Activated naive CD8-positive, alpha-beta T cell treated with anti-CD3 and anti-CD28 coated beads, Interleukin-2, amount 50 U/mL, for 16 hours (primary cell): Measurements from ENCODE around the gene RRP1.
"Not testable (repeated sequence)": the region's sequence is repeated elsewhere in the genome, so short reads cannot be mapped to it uniquely, and the experiment has no call there.

ENCODE experiments used
- DNase-seq: peaks from one replicate; pipeline ENCODE4 v3.0.0-alpha.2; 2020; ENCODE audit warnings: low read depth, low spot score

The RRP1 gene

DNA sequence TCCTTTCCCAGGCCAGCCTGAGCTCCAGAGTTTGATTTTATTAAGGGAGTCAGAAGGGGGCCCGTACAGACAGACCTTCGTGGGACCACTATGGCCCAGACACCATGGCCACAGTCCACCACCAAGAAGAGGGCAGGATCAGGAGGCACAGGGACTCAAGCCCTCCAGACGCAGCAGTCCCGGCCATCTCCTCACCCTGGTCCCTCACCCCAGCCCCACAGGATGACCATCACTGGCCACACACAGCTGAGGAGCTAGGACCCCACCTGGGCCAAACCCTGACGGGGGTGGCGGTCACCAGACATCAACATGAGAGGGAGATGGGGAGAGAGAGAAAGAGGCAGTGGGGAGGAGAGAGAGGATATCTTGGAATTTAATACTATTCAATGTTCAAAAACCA, 46.5 kb downstream of the RRP1 start:
- DNase-seq = no peak

DNA sequence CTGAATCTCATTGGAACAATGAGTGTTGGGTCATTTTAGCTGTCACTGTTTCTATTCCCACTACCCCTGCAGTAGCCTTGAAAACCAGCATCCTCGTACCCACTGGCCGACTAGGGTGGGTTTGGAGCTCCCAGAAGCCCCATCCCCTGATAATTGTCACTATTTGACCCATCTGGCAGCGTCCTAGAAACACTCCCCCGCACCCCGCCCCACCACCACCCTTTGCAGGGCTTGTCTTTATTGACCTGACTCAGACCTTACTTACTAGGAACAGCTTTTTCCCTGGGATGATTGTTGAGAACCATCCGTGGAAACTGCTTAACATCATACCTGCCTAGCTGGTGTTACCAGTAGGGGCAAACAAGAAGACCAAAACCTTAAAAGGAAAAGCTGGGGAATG, 47.2 kb downstream of the RRP1 start:
- DNase-seq = no peak

DNA sequence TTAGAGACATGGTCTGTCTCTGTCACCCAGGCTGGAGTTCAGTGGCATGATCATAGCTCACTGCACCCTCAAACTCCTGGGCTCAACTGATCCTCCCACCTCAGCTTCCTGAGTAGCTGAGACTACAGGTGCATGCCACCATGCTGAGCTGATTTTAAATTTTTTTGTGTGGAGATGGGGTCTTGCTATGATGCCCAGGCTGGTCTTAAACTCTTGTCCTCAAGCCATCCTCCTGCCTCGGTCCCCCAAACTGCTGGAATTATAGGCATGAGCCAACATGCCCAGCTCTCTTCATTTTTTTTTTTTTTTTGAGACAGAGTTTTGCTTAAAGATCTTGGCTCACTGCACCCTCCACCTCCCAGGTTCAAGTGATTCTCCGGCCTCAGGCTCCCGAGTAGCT, 50.9 kb downstream of the RRP1 start:
- DNase-seq = no peak

DNA sequence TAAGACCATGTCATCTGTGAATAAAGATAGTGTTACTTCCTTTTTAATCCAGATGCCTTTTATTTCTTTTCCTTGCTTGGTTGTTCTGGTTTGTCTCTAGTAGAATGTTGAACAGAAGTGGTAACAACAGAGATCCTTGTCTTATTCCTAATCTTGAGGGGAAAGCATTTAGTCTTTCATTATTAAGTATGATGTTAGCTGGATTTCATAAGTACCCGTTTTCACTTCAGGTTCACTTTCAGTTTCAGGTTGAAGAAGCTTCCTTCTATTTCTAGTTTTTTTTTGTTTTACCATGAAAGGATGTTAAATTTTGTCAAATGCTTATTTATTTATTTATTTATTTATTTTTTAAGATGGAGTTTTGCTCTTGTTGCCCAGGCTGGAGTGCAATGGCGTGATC, 53.4 kb downstream of the RRP1 start:
- no peak for DNase-seq

DNA sequence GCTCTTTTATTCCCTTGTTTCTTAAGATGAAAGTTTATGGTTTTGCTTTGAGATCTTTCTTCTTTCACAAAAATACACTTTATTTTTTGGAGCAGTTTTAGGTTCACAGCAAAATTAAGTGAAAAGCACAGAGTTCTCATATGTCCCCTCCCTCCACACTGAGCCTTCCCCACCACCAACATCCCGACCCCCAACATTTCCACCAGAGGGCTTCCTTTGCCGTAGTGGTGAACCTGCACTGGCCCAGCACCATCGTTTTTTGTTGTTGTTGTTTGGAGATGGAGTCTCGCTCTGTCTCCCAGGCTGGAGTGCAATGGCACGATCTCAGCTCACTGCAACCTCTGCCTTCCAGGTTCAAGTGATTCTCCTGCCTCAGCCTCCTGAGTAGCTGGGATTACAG, 55.5 kb downstream of the RRP1 start:
- not testable (repeated sequence) for DNase-seq

DNA sequence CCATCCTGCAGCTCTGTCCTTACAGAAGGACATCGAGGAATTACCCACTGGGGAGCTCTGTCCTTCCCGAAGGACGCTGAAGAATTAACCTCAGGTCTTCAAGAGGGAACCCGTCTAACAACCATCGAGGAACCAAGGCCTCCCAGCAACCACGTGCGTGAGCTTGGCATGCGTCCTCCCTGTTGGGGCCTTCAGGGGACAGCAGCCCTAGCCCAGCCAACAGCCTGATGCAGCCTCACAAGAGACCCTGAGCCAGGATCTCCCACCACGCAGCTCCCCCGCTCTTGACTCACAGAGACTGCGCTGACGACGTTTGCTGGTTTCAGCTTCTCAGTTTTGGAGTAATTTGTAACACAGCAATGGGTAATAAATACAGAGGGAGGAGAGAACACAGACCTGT, 56.0 kb downstream of the RRP1 start:
- DNase-seq = no peak

DNA sequence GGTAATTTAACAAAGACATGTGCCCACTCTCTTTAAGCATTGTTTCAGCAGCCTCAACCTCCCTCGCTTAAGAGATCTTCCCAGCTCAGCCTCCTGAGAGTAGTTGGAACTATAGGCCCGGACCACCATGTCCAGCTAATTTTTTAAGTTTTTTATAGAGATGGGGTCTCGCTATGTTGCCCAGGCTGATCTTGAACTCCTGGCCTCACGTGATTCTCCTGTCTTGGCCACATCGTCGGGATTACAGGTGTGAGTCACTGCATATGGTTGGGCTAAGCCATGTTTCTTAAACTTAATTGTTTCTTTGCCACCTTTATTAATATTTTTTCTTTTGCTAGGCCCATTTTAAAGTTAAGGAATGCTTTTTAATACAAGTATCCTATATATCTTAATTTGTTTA, 57.1 kb downstream of the RRP1 start:
- DNase-seq = no peak

DNA sequence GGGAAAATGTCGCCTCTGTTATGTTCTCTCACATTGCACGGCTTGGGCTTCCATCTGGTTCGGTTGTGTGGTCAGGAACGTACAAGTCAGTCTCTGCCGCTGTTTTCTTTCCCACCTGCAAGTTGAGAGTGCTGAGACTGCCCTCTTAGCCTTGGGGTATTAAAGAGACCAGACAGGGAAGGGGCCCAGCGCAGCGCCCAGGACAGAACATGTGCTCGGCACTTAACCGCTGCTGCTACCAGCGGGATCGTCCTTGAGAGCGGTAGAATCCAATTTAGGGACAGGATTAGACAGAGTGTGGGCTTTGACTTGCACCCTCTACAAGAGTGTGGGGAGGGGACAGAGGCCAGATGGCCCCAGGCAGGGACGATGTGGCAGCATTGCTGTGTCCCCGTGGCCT, 57.9 kb downstream of the RRP1 start:
- DNase-seq = no peak

DNA sequence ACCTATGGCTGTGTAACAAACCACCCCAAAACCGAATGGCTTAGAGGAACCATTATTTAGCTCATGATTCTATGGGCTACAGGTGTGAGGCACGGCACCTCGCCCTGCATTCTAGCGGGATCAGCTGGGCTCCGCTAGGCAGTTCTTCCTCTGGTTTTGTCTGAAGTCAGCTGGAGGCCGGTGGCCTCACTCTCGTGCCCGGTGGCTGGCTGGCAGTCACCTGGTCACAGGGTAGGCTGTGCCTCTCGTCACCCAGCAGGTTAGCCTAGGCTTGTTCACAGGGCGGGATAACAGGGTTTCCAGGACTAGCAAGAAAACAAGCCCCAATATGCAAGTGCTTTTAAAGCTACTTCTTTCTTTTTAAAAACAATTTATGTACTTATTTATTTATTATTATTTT, 59.4 kb downstream of the RRP1 start:
- DNase-seq = no peak

DNA sequence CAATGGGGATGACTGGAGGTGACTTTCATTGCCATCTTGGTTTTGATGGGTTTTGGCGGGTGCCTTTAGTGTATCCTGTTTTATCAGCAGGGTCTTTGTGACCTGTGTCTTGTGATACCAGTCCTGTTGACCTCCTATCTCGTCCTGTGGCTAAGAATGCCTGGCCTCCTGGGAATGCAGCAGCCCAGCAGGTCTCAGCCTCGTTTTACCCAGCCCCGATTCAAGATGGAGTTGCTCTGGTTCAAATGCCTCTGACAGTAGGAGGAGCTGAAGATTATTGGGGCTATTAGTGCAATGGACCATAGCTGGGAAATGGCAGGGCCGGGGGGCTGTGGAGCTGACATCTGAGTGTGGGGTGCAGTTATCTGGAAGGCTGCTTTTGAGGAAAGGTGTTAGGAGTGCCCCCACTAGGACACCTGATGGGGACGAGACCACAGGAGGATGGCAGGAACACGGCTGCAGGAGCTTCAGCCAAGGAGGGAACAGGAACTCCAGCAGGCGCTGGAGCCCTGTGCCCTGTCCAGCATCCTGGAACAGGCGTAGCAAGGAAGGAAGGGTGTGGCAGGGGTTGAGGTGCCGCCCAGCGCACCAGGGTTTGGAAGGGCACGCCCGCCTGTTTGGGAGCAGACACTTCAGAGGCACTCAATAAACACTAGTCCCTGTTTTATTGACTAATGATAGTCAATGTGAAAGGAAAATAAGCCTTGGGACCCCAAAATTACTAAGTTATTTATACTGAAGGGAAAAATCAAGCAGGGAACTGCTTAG, 60.3 kb downstream of the RRP1 start:
- no peak for DNase-seq

DNA sequence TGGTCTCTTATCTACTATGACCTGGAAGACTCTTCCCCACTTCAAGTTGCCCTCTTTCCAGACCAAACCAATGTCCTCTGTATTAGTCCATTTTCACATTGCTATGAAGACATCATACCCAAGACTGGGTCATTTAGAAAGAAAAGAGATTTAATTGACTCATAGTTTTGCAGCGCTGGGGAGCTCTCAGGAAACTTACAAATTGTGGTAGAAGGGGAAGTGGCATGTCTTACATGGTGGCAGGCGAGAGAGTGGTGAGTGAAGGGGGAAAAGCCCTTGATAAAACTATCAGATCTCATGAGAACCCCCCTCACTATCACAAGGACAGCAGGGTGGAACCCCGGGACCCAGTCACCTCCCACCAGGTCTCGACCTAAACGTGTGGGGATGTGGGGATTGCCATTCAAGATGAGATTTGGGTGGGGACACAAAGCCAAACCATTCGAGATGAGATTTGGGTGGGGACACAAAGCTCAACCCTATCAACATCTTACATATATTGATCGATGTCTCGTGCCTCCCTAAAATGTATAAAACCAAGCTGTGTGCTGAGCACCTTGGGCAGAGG, 61.4 kb downstream of the RRP1 start:
- no peak for DNase-seq

DNA sequence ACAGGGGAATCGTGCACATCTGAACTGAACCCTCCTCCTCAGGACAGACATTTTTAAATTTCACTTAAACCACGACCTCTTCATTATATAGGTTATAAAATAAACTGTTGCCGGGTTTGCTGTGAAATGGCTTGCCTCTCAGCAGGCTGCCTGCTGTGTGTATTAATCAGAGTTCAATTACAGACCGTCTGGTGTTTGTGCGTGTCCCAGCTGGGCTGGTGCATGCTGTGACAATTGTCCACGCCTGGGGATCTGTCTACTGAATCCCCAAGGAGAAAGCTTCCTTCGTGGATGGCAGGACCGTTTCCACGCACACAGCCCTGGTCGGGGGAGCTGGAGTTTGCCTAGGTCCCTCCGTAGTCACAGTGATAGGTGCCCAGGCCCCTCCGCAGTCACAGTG, 62.2 kb downstream of the RRP1 start:
- no peak for DNase-seq

DNA sequence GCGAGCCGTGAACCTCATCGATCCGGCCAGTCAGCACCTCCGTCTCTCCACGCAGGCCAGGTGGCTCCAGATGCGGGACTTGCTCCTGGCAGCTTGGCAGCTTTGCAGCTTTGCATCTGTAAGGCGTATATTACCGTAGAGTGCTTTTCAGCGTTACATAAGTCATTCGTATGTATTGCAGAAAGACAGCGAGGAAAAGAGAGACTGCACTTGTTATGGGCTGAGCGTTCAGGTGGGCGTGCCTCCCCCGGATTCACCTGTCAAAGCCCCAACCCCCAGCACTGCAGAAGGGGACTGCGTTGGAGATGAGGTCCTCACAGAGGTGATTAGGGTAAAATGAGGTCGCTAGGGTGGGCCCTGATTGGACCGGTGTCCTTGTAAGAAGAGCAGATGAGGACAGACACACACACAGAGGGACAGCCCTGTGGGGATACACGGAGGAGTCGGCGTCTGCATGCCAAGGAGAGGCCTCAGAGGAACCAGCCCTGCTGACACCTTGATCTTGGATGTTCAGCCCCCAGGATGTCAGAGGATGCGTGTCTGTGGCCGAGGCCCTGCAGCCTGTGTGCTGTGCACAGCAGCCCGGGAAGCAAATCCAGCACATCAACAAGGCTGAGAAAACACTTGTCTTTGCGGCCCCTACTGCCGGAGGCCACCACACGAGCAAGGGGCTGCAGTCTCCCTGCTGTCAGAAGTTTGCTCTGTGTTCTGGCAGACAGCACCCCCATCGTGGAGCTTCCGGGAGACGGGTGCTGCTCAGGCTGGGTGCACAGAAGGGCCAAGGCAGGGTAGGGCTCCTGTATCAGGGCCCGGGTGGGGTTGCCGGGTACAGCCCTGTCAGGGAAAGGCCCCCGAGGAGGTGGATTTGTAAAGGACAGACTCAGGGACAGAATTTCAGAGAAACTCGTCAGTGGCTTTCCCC, 64.7 kb downstream of the RRP1 start:
- DNase-seq = no peak
